NCI-H69 (cell line): ENCODE data around the gene RELN.
A peak's percentile ranks its signal among the peaks of the same experiment; 100 is the strongest.
"Not testable (repeated sequence)": the region's sequence is repeated elsewhere in the genome, so short reads cannot be mapped to it uniquely, and the experiment has no call there.

Experiments used
- DNase-seq: peaks from one replicate; lab custom pipeline; 2025; lab: John Stamatoyannopoulos, UW

RELN gene

GRCh38 chr7:103833401-103833800 is 156.1 kb downstream of the RELN start:
- DNase-seq = no peak

GRCh38 chr7:103832438-103832837 is 157.0 kb downstream of the RELN start:
- DNase-seq = no peak

- DNase-seq = peak; percentile 35
These were observed 165.2 kb downstream of the RELN start for GRCh38 chr7:103824251-103824650.

DNA sequence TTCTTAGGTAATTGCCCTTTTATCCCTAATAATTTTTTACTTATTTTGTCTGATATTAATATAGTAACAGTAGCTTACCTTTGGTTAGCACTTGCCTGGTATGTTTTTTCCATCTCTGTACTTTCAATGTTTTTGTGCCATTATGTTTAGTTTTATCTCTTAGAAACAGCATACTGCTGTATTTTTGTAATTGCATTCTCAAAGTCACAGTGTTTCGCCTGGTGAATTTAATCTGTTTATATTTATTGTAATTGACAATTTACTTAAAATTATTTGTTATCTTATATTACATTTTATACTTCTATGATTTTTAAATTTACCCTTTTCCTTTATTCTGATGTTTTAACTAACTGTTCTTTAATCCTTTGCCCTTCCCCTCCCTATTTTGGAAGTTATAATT is 166.4 kb downstream of the RELN start:
- DNase-seq = no peak

DNA sequence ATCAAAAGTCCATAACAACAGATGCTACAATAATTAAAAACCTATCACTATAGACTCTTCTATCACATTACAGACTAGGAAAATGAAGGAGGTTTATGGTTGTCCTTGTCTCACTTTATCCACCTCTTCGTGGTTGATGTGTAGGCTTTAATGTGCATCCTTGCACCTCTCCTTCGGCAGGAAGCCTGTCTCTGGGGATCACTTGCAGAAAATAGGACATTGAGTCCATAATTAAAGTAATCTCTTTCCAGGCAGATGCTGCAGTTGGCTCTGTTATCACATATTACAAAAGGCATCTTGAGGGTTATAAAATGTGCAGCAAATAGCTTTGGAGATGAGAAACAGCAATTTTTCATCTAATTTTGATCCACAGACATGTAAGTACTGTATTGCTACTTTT is 168.4 kb downstream of the RELN start:
- peak; percentile 98 for DNase-seq

DNA sequence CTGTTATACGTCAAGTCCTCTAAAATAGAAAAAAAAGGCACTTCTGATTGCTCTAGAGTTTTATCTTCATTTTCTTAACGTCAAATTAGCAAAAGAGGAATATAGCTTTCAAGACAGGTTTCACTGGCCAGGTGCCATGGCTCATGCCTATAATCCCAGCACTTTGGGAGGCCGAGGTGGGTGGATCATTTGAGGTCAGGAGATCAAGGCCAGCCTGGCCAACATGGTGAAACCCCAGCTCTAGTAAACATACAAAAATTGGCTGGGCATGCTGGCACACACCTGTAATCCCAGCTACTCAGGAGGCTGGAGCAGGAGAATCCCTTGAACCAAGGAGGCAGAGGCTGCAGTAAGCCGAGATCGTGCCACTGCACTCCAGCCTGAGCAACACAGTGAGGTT is 173.5 kb downstream of the RELN start:
- not testable (repeated sequence) for DNase-seq

DNA sequence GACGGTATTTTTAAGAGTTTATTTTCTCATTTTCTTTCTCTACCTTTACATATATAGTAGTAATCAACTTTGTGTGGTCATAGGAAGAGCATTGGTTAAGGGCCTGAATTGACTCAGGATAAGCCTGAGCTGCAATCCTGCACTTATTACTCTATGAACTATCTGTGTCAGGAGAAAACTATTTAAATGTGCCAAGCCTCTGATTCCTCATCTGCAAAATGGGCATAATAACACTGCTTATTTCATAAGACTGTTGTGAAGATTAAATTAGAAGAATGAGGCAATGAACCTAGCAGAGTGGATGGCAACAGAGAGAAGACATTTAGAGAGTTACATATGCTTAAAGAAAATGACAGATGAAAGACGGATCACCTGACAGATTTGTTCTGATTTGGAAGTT is 175.5 kb downstream of the RELN start:
- DNase-seq = no peak

DNA sequence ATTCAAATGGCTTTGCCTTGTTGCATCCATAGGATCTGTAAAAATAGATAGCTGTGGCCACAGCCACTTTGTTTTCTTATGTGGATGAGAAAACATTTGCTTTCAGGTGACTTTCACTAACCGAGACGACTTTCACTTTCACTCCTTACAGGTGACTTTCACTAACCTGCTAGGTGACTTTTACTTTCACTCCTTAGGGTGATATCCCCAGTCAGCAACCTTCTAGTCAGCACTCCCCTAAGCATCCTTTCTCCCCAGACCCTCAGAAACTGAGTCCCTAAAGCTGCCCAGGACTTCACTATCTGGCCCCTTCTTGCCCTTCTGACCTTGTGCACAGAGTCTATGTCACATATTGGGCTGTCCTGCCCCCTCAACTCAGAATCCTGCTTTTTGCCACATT is 177.5 kb downstream of the RELN start:
- DNase-seq = peak; percentile 27

- DNase-seq = no peak
These were observed 178.2 kb downstream of the RELN start for GRCh38 chr7:103811290-103811689.

DNA sequence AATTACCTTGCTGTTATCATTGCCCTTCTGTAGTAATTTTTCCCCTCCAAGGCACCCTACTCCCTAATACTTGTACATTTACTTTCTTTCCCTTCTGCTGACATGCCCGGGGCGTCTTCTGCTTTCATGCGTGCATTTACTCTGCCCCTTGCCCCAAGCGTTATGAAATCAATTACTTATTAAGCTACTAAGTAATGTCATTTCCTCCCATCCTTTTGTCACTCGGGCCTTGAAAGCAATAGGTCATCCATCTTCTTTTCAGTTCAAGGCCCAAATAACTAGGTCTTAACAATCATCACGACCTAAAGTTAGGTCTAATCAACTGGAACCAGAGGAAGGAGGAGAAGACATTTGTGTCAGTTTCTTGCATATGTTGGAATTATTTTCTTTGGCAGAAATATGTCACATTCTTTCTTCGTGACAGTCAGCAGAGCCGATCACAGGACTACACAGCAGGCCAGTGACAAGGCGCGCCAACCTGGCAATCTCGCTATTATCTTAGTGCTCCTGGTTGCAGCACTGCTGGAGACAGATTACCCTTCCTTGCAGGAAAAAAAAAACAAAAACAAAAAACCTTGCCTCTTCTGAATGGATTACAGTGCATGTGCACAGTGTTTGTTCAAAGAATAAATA is 179.2 kb downstream of the RELN start:
- DNase-seq = peak; percentile 64

- peak; percentile 63 for DNase-seq
These were observed 180.0 kb downstream of the RELN start for GRCh38 chr7:103809229-103809994.

DNA sequence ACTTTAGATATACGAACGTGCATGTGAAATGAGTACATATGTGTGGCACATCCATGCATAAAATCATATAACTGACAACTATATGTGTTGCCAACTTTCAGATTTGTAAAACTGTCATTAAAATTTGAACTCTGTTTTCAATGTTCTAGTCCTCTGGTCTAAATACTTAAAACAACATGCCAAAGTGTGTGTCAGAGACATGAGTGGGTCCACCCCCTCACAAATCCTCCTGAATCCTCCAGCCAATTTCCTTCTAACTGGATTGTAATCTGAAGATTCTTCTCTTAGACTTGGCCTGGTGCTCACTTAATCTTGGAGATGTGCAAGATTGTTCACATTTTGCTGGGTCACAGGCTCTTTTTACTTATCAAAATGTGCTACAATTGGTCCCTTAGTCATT is 184.1 kb downstream of the RELN start:
- DNase-seq = no peak

- DNase-seq = peak; percentile 38
These were observed 185.8 kb downstream of the RELN start for GRCh38 chr7:103803631-103804030.

DNA sequence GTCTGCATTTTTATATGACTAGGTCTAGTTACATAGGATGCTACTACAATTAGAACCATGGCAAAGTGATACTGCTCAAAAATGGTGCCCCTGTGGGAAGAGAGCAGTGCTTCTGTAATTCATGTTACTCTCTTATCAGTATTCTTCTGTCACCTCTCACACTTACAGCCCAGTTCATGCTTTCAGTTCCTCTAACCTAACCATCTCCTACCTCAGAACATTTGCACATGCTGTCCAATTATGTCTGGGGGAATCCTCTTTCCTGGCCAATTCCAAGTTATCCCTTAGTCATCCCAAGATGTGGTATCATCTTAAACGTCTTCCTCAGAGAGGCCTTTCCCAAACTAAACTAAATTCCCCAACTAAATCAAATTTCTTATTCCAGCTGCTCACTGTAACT is 190.2 kb downstream of the RELN start:
- DNase-seq = no peak

GRCh38 chr7:103797647-103798307 is 191.7 kb downstream of the RELN start:
- peak; percentile 81 for DNase-seq

GRCh38 chr7:103796327-103796962 is 193.0 kb downstream of the RELN start:
- DNase-seq = no peak

GRCh38 chr7:103795787-103796186 is 193.7 kb downstream of the RELN start:
- peak; percentile 79 for DNase-seq

DNA sequence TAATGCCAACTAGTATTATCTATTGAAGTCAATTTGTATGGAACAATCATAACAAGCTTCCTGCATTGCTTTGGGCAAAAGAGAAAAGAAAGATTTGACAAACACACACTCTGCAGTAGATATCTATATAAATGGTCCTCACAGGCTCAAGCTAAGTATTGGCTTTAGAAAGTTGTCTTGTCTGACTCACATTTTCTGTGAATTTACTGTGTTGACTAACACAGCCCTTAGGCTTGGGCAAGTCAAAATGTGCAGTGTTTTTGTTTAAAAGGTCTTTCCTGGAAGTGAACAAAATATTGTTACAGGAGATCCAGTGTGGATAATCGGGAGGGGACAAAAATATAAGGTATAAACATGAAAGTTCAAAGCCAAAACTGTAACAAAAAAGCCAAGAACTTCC is 194.4 kb downstream of the RELN start:
- peak; percentile 20 for DNase-seq

GRCh38 chr7:103794424-103794823 is 195.0 kb downstream of the RELN start:
- no peak for DNase-seq

DNA sequence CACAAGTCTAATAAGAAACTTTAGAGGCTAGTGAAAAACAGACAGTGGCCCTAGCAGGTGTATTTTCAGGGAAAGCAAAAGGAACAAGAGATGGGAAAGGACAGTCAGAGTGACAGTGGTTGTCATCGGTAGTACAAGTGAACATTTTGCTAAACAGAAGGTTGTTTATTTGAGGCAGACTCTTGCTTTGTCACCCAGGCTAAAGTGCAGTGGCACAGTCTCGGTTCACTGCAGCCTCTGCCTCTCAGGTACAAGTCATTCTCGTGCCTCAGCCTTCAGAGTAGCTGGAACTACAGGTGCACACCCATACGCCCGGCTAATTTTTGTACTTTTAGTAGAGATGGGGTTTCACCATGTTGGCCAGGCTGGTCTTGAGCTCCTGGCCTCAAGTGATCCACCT is 195.8 kb downstream of the RELN start:
- no peak for DNase-seq

DNA sequence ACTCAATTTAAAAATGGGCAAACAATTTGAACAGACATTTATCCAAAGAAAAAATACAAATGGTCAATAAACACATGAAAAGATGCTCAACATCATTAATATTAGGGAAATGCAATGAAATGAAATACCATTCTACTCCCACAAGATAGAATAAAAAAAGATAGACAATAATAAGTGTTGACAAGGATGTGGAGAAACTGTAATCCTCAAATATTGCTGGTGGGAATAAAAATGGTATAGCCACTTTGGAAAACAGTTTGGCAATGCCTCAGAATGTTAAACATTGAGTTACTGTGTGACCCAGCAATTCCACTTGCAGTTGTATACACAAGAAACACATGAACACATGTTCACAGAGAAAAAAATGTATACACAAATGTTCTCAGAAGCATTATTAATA is 197.6 kb downstream of the RELN start:
- no peak for DNase-seq

DNA sequence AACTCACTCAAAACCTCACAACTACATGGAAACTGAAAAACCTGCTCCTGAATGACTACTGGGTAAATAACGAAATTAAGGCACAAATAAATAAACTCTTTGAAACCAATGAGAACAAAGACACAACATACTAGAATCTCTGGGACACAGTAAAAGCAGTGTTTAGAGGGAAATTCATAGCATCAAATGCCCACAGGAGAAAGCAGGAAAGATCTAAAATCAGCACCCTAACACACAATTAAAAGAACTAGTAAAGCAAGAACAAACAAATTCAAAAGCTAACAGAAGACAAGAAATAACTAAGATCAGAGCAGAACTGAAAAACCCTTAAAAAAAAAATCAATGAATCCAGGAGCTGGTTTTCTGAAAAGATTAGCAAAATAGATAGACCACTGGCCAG is 202.4 kb downstream of the RELN start:
- not testable (repeated sequence) for DNase-seq
